HepG2 (cell line): ENCODE data around the gene SAP25. TPM values are rescaled to one million over a fixed set of nuclear protein-coding genes. Genes with fewer than 3 reads are reported as not detected.
A peak's percentile ranks its signal among the peaks of the same experiment; 100 is the strongest.

ENCODE experiments used
- AGO1 ChIP-seq: fragments of 200-400 bp; formaldehyde crosslinking; IDR thresholded peaks from 2 replicates; pipeline ENCODE4 v1.6.1; 2017; ENCODE audit warnings: mild to moderate bottlenecking, low read depth, low read length, moderate library complexity; ENCODE audit not compliant: poor library complexity, severe bottlenecking
- CEBPG ChIP-seq: IDR thresholded peaks from 2 replicates; pipeline ENCODE4 v1.6.1; 2016
- CREM ChIP-seq, 2 experiments: sonication (generic) in 1 of 2; formaldehyde crosslinking in 1 of 2; IDR thresholded peaks; 2 replicates each; pipeline versions ENCODE4 v1.4.0 to v1.6.1; 2016 to 2020; ENCODE audit warnings: antibody characterized with exemption in 1 of 2, mild to moderate bottlenecking in 1 of 2, missing genetic modification reagents in 1 of 2
- FIP1L1 ChIP-seq: fragments of 200-400 bp; formaldehyde crosslinking; IDR thresholded peaks from 2 replicates; pipeline ENCODE4 v1.6.1; 2018; ENCODE audit warnings: low read depth, mild to moderate bottlenecking, low read length, moderate library complexity, borderline replicate concordance; ENCODE audit not compliant: insufficient read depth
- HIVEP1 ChIP-seq: sonication (generic); formaldehyde crosslinking; IDR thresholded peaks from 2 replicates; pipeline ENCODE4 v1.4.0; 2020; ENCODE audit warnings: mild to moderate bottlenecking, missing genetic modification reagents
- NFKB2 ChIP-seq: sonication (generic); formaldehyde crosslinking; IDR thresholded peaks from 2 replicates; pipeline ENCODE4 v1.4.0; 2020; ENCODE audit warnings: missing genetic modification reagents, borderline replicate concordance
- PCBP2 ChIP-seq: fragments of 200-400 bp; formaldehyde crosslinking; optimal IDR thresholded peaks from 2 replicates; pipeline ENCODE3; 2018; ENCODE audit warnings: low read length, low read depth; ENCODE audit not compliant: poor library complexity, severe bottlenecking
- PHF20 ChIP-seq: sonication (generic); formaldehyde crosslinking; IDR thresholded peaks from 2 replicates; pipeline ENCODE4 v1.5.0; 2020; ENCODE audit warnings: mild to moderate bottlenecking, missing genetic modification reagents
- SIN3B ChIP-seq: fragments of 150-350 bp; IDR thresholded peaks from 2 replicates; pipeline ENCODE4 v1.6.1; 2014; ENCODE audit warnings: low read length
- ZNF333 ChIP-seq: sonication (generic); formaldehyde crosslinking; IDR thresholded peaks from 2 replicates; pipeline ENCODE4 v1.4.0; 2020; ENCODE audit warnings: mild to moderate bottlenecking, missing genetic modification reagents, borderline replicate concordance
- ZNF451 ChIP-seq: sonication (generic); formaldehyde crosslinking; IDR thresholded peaks from 2 replicates; pipeline ENCODE4 v1.5.0; 2020; ENCODE audit warnings: mild to moderate bottlenecking, missing genetic modification reagents
- ZNF557 ChIP-seq: sonication (generic); formaldehyde crosslinking; IDR thresholded peaks from 2 replicates; pipeline ENCODE4 v1.4.0; 2020; ENCODE audit warnings: missing genetic modification reagents
- ZNF766 ChIP-seq: sonication (generic); formaldehyde crosslinking; IDR thresholded peaks from 2 replicates; pipeline ENCODE4 v1.5.0; 2020; ENCODE audit warnings: missing genetic modification reagents, borderline replicate concordance
- ZNF883 ChIP-seq: sonication (generic); formaldehyde crosslinking; IDR thresholded peaks from 2 replicates; pipeline ENCODE4 v1.5.1; 2020; ENCODE audit warnings: mild to moderate bottlenecking, missing genetic modification reagents; ENCODE audit errors: not compliant biosample characterization
- polyA plus RNA-seq, 8 experiments: library from polyadenylated mRNA; depleted of rRNA in 3 of 8; stranded (reverse) in 7 of 8; unstranded in 1 of 8; fragments of >200 nt; fragmentation: Illumina TruSeq in 4 of 8; extraction: Trizol in 4 of 8; gene quantifications; 2 replicates each; pipeline versions ENCODE4 v1.2.1 to v1.2.3, GENCODE V29; 2011 to 2016; ENCODE audit warnings: low read depth in 4 of 8, missing spikeins in 1 of 8, mixed read lengths in 1 of 8; ENCODE audit not compliant: insufficient read depth in 1 of 8
- total RNA-seq, 5 experiments: library from RNA; depleted of rRNA; stranded (reverse); fragments of >200 nt; fragmentation: Illumina TruSeq; extraction: Trizol; gene quantifications; 2 replicates each; pipeline ENCODE4 v1.2.3, GENCODE V29; 2016; ENCODE audit warnings: low read depth in 1 of 5
- TF ChIP-seq, protein P1 (sequence below): sonication (generic); formaldehyde crosslinking; IDR thresholded peaks from 2 replicates; pipeline ENCODE4 v1.8.0; 2022; ENCODE audit warnings: mild to moderate bottlenecking, missing genetic modification reagents; ENCODE audit not compliant: insufficient replicate concordance
- TF ChIP-seq, protein P2 (sequence below): sonication (generic); formaldehyde crosslinking; IDR thresholded peaks from 2 replicates; pipeline ENCODE4 v1.4.0; 2020; ENCODE audit warnings: missing genetic modification reagents, borderline replicate concordance
- TF ChIP-seq, protein P3 (sequence below): sonication (generic); formaldehyde crosslinking; IDR thresholded peaks from 2 replicates; pipeline ENCODE4 v1.4.0; 2020; ENCODE audit warnings: mild to moderate bottlenecking, missing genetic modification reagents
- TF ChIP-seq, protein P4 (sequence below): sonication (generic); IDR thresholded peaks from 2 replicates; pipeline ENCODE4 v1.6.1; 2016; ENCODE audit warnings: low read depth, borderline replicate concordance

SAP25 gene
- total and polyA plus RNA-seq, 2 of the 13 experiments (the other 11 are each of a cell fraction or from before 2014, with no cell fraction given): 0.15 to 0.20 TPM

DNA sequence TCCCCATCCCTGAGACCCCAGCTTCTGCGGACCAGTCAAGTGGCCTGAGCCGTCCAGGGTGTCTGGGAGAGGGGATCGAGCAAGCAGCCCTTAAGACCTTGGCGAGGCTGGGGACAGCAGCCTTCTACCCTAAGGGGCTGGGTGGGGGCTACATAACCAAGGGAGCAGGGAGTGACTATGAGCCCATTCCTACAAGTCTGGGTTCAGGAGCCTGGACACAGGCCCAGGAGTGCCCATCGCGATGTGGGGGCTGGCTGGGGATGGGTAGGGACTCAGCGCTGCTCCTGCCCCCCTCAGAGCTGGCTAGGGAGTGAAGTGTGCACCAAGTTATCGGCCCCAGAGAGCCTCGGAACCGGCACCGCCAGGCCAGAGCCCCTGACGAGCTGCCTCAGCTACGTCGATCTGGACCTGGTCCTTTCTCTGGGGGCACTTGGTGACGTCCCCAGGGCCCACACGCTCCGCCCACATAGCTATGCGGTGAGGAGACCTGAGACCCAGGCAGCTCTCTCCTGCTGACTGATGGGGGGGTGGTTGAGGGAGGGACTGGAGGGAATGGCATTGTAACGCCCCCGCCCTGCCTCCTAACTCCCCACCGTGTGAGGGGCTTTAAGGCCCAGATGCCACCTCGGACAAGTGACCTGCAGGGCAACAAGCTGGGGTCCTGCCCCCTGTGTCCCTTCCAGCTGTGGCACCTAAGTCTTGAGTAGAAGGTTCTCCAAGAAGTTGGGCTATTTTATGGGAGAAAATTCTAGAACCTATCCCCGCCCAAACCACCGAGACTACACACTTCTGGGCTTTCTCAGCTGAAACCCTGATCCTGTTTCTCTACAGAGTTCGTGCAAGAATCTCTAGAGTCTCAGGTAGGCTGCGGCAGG, 2.5 kb downstream of the SAP25 start (continued):
- 0 out of 2 replicates have a peak, but pooled peaks have one; percentile 34 for TF ChIP-seq CREM (IDR thresholded peaks at IDR 0.05)
- no peak for TF ChIP-seq CREM (CRISPR knock-in tag; IDR thresholded peaks at IDR 0.05)
- peak; percentile 56 for TF ChIP-seq ZNF451 (CRISPR knock-in tag)
- TF ChIP-seq, protein P1, sequence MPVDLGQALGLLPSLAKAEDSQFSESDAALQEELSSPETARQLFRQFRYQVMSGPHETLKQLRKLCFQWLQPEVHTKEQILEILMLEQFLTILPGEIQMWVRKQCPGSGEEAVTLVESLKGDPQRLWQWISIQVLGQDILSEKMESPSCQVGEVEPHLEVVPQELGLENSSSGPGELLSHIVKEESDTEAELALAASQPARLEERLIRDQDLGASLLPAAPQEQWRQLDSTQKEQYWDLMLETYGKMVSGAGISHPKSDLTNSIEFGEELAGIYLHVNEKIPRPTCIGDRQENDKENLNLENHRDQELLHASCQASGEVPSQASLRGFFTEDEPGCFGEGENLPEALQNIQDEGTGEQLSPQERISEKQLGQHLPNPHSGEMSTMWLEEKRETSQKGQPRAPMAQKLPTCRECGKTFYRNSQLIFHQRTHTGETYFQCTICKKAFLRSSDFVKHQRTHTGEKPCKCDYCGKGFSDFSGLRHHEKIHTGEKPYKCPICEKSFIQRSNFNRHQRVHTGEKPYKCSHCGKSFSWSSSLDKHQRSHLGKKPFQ: peak; percentile 32
- TF ChIP-seq FIP1L1: peak; percentile 96
- TF ChIP-seq ZNF333 (CRISPR knock-in tag): 0 out of 2 replicates have a peak, but pooled peaks have one; percentile 41
- TF ChIP-seq, protein P2, sequence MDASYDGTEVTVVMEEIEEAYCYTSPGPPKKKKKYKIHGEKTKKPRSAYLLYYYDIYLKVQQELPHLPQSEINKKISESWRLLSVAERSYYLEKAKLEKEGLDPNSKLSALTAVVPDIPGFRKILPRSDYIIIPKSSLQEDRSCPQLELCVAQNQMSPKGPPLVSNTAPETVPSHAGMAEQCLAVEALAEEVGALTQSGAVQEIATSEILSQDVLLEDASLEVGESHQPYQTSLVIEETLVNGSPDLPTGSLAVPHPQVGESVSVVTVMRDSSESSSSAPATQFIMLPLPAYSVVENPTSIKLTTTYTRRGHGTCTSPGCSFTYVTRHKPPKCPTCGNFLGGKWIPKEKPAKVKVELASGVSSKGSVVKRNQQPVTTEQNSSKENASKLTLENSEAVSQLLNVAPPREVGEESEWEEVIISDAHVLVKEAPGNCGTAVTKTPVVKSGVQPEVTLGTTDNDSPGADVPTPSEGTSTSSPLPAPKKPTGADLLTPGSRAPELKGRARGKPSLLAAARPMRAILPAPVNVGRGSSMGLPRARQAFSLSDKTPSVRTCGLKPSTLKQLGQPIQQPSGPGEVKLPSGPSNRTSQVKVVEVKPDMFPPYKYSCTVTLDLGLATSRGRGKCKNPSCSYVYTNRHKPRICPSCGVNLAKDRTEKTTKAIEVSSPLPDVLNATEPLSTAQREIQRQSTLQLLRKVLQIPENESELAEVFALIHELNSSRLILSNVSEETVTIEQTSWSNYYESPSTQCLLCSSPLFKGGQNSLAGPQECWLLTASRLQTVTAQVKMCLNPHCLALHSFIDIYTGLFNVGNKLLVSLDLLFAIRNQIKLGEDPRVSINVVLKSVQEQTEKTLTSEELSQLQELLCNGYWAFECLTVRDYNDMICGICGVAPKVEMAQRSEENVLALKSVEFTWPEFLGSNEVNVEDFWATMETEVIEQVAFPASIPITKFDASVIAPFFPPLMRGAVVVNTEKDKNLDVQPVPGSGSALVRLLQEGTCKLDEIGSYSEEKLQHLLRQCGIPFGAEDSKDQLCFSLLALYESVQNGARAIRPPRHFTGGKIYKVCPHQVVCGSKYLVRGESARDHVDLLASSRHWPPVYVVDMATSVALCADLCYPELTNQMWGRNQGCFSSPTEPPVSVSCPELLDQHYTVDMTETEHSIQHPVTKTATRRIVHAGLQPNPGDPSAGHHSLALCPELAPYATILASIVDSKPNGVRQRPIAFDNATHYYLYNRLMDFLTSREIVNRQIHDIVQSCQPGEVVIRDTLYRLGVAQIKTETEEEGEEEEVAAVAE: peak; percentile 37; the same call in 1 of the 2 replicates
- TF ChIP-seq AGO1: peak; percentile 100
- TF ChIP-seq, protein P3, sequence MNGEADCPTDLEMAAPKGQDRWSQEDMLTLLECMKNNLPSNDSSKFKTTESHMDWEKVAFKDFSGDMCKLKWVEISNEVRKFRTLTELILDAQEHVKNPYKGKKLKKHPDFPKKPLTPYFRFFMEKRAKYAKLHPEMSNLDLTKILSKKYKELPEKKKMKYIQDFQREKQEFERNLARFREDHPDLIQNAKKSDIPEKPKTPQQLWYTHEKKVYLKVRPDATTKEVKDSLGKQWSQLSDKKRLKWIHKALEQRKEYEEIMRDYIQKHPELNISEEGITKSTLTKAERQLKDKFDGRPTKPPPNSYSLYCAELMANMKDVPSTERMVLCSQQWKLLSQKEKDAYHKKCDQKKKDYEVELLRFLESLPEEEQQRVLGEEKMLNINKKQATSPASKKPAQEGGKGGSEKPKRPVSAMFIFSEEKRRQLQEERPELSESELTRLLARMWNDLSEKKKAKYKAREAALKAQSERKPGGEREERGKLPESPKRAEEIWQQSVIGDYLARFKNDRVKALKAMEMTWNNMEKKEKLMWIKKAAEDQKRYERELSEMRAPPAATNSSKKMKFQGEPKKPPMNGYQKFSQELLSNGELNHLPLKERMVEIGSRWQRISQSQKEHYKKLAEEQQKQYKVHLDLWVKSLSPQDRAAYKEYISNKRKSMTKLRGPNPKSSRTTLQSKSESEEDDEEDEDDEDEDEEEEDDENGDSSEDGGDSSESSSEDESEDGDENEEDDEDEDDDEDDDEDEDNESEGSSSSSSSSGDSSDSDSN (CRISPR knock-in tag): peak; percentile 25; the same call in 1 of the 2 replicates
- TF ChIP-seq PCBP2: peak; percentile 11
- 0 out of 2 replicates have a peak, but pooled peaks have one; percentile 41 for TF ChIP-seq HIVEP1 (CRISPR knock-in tag)
- no peak for TF ChIP-seq ZNF557
- no peak for TF ChIP-seq PHF20 (CRISPR knock-in tag)
- TF ChIP-seq CEBPG: no peak
- TF ChIP-seq ZNF766 (CRISPR knock-in tag): peak; percentile 80; the same call in 1 of the 2 replicates
- TF ChIP-seq, protein P4, sequence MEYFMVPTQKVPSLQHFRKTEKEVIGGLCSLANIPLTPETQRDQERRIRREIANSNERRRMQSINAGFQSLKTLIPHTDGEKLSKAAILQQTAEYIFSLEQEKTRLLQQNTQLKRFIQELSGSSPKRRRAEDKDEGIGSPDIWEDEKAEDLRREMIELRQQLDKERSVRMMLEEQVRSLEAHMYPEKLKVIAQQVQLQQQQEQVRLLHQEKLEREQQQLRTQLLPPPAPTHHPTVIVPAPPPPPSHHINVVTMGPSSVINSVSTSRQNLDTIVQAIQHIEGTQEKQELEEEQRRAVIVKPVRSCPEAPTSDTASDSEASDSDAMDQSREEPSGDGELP: peak; percentile 34; the same call in 1 of the 2 replicates
- peak; percentile 83; the same call in 1 of the 2 replicates for TF ChIP-seq NFKB2 (CRISPR knock-in tag)
- no peak for TF ChIP-seq ZNF883 (CRISPR knock-in tag)
- TF ChIP-seq SIN3B: peak; percentile 37; the same call in 1 of the 2 replicates
